GM13976 (cell line): ENCODE measurements around the gene KRT2.

ENCODE experiments used
- DNase-seq: peaks from one replicate; pipeline ENCODE4 v3.0.0; 2012; ENCODE audit warnings: low spot score
- CTCF ChIP-seq: IDR thresholded peaks from 2 replicates; pipeline ENCODE4 v1.5.1; 2012; ENCODE audit warnings: borderline replicate concordance, mild to moderate bottlenecking; ENCODE audit not compliant: insufficient read depth; ENCODE audit errors: extremely low read depth, missing control alignments, control extremely low read depth
- in situ Hi-C: fragments of 300-500 bp; cut with MboI; formaldehyde crosslinking; loops from one replicate; pipeline ENCODE4 v1.12.0; 2022; ENCODE audit warnings: low sequenced_read_pairs, mixed read lengths, inconsistent platforms; ENCODE audit not compliant: unreplicated experiment

The KRT2 gene

GRCh38 chr12:52631676-52632459 lies 20.1 kb downstream of the KRT2 start:
- in situ Hi-C loops: no loop called here
- TF ChIP-seq CTCF: no peak
- no peak for DNase-seq

- in situ Hi-C loops: no loop called here
- no peak for TF ChIP-seq CTCF
These were observed 20.7 kb downstream of the KRT2 start for GRCh38 chr12:52631264-52631663.

GRCh38 chr12:52630599-52631200 lies 21.3 kb downstream of the KRT2 start:
- no peak for DNase-seq
- TF ChIP-seq CTCF: no peak
- in situ Hi-C loops: no loop called here

More at GRCh38 chr12:52631264-52631663, 20.7 kb downstream of the KRT2 start:
- DNase-seq: no peak

- no peak for TF ChIP-seq CTCF
- DNase-seq: no peak
- in situ Hi-C loops: no loop called here
These were observed 22.0 kb downstream of the KRT2 start for GRCh38 chr12:52630008-52630500.

- in situ Hi-C loops: no loop called here
- TF ChIP-seq CTCF: no peak
- DNase-seq: no peak
These were observed 22.6 kb downstream of the KRT2 start for GRCh38 chr12:52629281-52630007.

GRCh38 chr12:52628841-52629240 lies 23.2 kb downstream of the KRT2 start:
- no peak for DNase-seq
- in situ Hi-C loops: no loop called here
- TF ChIP-seq CTCF: no peak
